ACHN (cell line): ENCODE data around the gene ITPA.
"Not testable (repeated sequence)": the region's sequence is repeated elsewhere in the genome, so short reads cannot be mapped to it uniquely, and the experiment has no call there.

Source experiments
- DNase-seq: peaks from one replicate; pipeline ENCODE4 v3.0.0-alpha.2; 2015
- in situ Hi-C: cut with HindIII; loops from 2 replicates; pipeline ENCODE4 v1.10.0; 2017; ENCODE audit warnings: low sequenced_read_pairs, low pct_ligation_motif_present, low pct_unique_long_range_greater_than_20kb

The ITPA gene

GRCh38 chr20:3193806-3194616, 15.3 kb upstream of the ITPA start:
- in situ Hi-C loops: no loop called here
- DNase-seq: no peak

- no peak for DNase-seq
Observed at GRCh38 chr20:3194617-3195280, 14.5 kb upstream of the ITPA start.

DNA sequence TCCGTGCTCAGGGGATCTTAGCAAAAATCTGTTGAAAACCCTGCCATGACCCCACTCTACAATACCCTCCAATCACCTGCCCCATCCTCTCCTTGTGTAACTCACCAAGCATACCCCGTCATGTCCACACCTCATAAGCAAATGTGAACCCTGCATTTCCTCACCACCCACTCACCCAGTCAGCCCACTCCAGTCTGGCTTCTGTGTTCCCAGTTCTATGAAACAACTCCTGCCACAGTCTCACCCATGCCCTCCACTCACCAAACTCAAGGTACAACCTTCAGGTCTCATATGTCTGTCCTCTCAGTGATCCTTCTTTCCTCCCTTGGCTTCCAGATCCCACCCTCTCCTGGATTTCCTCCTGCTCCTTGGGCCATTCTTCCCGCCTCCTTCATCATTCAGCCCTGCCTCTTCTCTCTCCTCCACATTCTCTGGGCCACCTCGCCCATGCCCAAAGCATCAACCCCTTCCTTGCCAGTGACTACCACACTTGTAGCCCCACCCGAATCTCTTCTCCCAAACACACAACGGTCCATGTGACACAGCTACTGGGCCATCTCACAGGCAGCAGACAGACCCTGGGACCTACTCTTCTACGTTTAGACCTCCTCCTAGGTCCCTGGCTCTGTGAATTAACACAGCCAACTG, 13.6 kb upstream of the ITPA start:
- in situ Hi-C loops: no loop called here
- no peak for DNase-seq

More at GRCh38 chr20:3194617-3195280, 14.5 kb upstream of the ITPA start:
- in situ Hi-C loops: no loop called here

- no peak for DNase-seq
- in situ Hi-C loops: no loop called here
Observed at GRCh38 chr20:3199206-3199605, 10.1 kb upstream of the ITPA start.

DNA sequence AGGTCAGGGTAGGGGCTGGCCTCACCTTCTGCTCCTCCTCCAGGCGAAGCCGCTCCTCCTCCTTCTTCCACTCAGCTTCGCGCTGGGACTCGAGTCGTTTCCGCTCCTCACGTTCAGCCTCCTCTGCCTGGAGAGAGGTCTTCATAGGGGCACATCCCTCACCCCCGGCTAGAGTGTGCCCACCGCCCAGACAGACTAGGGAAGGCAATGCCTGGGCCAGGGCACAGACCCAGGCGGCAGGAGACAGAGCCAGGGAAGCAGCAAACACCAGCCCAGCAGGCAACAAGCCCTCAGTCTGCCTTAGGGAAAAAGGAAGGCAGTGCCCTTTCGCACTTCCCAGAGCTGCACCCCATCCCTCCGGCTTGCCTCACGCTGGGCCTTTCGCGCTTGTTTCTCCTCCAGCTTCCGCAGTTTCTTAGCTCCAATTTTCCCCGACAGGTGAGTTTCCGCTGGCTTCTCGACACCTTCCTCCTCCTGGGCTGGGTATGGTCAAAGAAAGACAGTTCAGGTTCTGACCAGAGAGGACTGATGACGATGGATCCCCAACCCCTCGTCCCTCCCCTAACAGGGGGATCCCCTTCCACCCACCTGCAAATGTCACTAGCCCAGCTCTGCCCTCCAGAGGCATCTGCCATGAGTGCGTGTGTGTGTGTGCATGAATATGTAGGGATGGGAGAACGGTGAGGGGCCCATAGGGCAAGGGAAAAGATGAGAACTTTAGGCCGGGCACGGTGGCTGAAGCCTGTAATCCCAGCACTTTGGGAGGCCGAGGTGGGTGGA, 9.1 kb upstream of the ITPA start:
- in situ Hi-C loops: no loop called here
- no peak for DNase-seq

GRCh38 chr20:3202965-3203314, 6.4 kb upstream of the ITPA start:
- no peak for DNase-seq
- in situ Hi-C loops: no loop called here

- in situ Hi-C loops: no loop called here
- peak; percentile 29 for DNase-seq
Observed at GRCh38 chr20:3203315-3204123, 5.8 kb upstream of the ITPA start.

GRCh38 chr20:3204124-3204794, 5.0 kb upstream of the ITPA start, which contains the start of gene DDRGK1:
DDRGK1 (minus strand) TSS chr20:3204682; CDS start chr20:3204627, 55 bp downstream.
- DNase-seq: peak; percentile 78
- in situ Hi-C loops: no loop called here

- no peak for DNase-seq
- in situ Hi-C loops: no loop called here
Observed at GRCh38 chr20:3208786-3209256, 477 bp upstream of the ITPA start.

GRCh38 chr20:3209946-3210317, 634 bp downstream of the ITPA start:
- in situ Hi-C loops: no loop called here
- no peak for DNase-seq

DNA sequence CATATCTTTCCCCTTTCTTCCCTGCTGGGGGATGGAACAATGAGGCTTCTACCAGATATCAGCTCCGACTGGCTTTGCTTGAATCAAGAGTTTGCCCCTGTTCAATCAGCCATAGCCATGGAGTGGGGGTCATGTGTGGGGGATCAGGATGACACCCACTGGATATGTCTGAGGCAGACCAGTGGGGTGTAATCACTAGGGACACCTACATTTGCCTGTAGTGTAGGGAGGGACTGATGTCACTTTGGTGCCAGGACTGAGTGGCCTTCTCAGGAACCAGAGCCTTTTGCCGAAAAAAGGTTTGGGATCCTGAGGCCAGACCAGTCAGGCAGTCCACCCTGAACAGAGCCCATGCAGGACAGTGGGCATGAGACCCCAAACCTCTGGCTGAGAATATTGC, 1.0 kb downstream of the ITPA start:
- DNase-seq: no peak
- in situ Hi-C loops: no loop called here

GRCh38 chr20:3213226-3213625, 3.9 kb downstream of the ITPA start:
- in situ Hi-C loops: no loop called here
- DNase-seq: no peak

GRCh38 chr20:3215359-3215917, 6.1 kb downstream of the ITPA start:
- DNase-seq, in situ Hi-C loops: not testable (repeated sequence)

DNA sequence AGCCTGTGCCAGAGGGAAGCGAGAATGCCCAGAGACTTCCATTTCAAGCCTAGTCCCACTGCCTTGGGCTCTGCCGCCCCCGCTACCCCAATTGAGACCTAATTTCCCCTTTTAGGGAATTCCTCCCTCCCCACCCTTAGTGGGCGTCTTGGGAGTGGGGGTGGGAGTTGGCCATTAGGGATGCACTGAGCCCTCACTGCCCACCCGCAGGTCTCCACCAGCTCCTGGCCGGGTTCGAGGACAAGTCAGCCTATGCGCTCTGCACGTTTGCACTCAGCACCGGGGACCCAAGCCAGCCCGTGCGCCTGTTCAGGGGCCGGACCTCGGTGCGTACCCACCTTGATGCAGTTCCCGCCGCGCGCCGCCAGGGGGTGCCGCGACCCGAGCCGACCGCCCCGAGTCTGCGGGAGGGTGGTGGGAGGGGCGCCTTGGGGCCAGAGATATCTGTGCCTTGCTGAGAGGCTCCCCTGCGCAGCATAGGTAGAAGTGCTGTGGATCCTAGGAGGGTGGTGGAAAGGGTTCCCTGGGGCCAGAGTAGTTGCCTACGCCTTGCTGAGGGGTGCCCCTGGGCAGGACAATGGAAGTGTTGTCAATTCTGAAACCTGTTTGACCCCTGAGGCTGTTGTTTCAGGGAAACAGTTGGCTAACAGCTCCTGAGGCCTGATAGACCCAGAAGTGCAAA, 9.2 kb downstream of the ITPA start:
- in situ Hi-C loops: no loop called here
- peak; percentile 42 for DNase-seq

DNA sequence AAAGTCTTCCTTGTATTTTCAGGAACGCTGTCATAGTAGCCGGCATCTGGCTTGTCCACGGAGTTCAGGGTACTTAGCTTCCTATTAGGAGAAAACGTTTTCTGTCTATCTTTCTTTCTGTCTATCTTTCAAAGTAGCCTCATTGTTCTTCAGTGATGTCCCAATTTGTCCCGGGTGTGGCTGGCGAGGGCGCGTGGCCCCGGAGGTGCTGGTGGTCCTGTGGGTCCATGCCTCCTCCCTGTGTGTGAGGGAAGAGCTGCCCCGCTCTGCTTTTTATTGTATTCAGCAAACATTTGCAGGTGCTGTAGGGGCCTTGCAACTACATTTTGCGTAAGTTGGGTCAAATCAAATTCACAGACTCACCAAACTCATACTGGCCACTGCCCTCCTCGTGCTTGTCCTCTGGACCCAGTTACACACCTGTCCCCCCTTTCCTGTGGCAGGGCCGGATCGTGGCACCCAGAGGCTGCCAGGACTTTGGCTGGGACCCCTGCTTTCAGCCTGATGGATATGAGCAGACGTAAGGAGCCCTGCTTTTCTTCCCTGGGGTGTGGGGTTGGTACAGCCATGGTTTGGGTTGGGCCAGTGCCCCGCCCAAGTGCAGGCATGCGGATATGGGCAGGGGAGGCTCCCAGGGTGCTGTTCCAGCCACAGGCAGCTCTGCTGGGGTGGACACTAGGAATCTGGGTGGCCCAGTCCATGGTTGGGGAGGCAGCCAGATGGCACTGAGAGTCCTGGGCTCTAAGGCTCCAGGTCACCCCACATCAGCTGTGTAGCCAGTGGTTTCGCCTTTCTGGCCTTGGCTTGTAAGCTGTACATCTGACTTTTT, 12.3 kb downstream of the ITPA start:
- in situ Hi-C loops: no loop called here
- no peak for DNase-seq
